Left lung (tissue), 10 donors: ENCODE results near the gene CDC45. TPM values are rescaled to one million over a fixed set of nuclear protein-coding genes. Genes with fewer than 3 reads are reported as not detected.

Experiments
- ATAC-seq: fragments of 200-7000 bp; cut with Tn5 transposase; one replicate; pipeline ENCODE4 v1.9.1; 2020; ENCODE audit warnings: moderate library complexity
- DNase-seq, 4 donors: peaks; one replicate each; pipeline ENCODE4 v3.0.0-alpha.2; 2013 to 2020
- H3K27ac ChIP-seq, 2 donors: fragments of 200-600 bp; sonication (generic) in 1 of 2; one replicate each; pipeline versions ENCODE4 v1.5.0 to v1.8.0; 2020 to 2021
- H3K27me3 ChIP-seq, 2 donors: fragments of 200-600 bp; sonication (generic) in 1 of 2; one replicate each; pipeline versions ENCODE4 v1.5.0 to v1.8.0; 2020 to 2021
- H3K36me3 ChIP-seq, 2 donors: fragments of 200-600 bp; sonication (generic) in 1 of 2; one replicate each; pipeline versions ENCODE4 v1.5.0 to v1.8.0; 2020 to 2021
- H3K4me1 ChIP-seq, 2 donors: fragments of 200-600 bp; one replicate each; pipeline ENCODE4 v1.8.0; 2021
- H3K4me3 ChIP-seq, 2 donors: fragments of 200-600 bp; sonication (generic) in 1 of 2; one replicate each; pipeline versions ENCODE4 v1.5.0 to v1.8.0; 2020 to 2021; ENCODE audit warnings: mild to moderate bottlenecking in 1 of 2
- H3K9me3 ChIP-seq, 2 donors: fragments of 200-600 bp; sonication (generic) in 1 of 2; one replicate each; pipeline versions ENCODE4 v1.5.0 to v1.8.0; 2020 to 2021
- CTCF ChIP-seq, 2 donors: fragments of 200-600 bp; sonication (generic) in 1 of 2; IDR thresholded peaks; one replicate each; pipeline versions ENCODE4 v1.5.0 to v1.8.0; 2021; ENCODE audit warnings: antibody characterized with exemption in 2 of 2
- intact Hi-C, 2 donors: fragments of 100-400 bp; cut with DNase I; formaldehyde crosslinking; loops; one replicate each; pipeline versions ENCODE4 v1.11.2 to v1.14.2; 2022
- polyA plus RNA-seq, 6 donors: library from polyadenylated mRNA; unstranded; fragments of 120-200 nt; gene quantifications; one replicate each; pipeline ENCODE4 v1.2.1, GENCODE V29; 2013; ENCODE audit not compliant: insufficient read length in 6 of 6
- total RNA-seq, 2 donors: library from RNA; stranded (reverse); fragmentation: NEBNext Ultra II Directional; extraction: Animal tissue kit (Norgen Biotek cat#: 25700); gene quantifications; one replicate each; pipeline ENCODE4 v1.2.1, GENCODE V29; 2021
- donor health status: DM: no; HTN: yes; CAD: no.
- donor health status: DM: no; HTN: no; CAD: no.

CDC45 gene
- total and polyA plus RNA-seq, 8 donors = 6.5 to 23.2 (median 16.2) TPM

DNA sequence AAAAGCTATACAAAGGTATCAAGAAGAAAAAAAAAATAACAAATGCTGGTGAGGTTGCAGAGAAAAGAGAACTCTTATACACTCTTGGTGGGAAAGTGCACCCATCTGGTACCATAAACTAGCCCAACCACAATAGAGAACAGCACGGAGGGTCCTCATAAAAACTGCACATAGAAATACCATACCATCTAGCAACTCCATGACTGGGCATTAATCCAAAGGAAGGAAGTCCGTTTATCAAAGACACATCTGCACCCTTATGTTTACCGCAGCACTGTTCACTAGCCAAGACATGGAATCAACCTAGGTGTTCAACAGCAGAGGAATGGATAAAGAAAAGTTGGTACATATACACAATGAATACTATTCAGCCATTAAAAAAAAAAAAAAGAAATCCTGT, 55.3 kb downstream of the CDC45 start:
- no peak for ATAC-seq
- Histone ChIP-seq H3K9me3 (no peaks in the 10 kb centered on the region), H3K27me3 (no peaks in the 10 kb centered on the region), H3K4me1 (no peaks in the 10 kb centered on the region), H3K36me3 (no peaks in the 10 kb centered on the region), H3K4me3 (no peak overlapping the region), H3K27ac (no peak overlapping the region)
- no peak for TF ChIP-seq CTCF (IDR thresholded peaks at IDR 0.05)
- intact Hi-C loops = no loop called here
- no peak for DNase-seq

- Histone ChIP-seq H3K4me3 (no peak overlapping the region), H3K4me1 (no peaks in the 10 kb centered on the region), H3K27me3 (no peaks in the 10 kb centered on the region), H3K36me3 (no peaks in the 10 kb centered on the region), H3K27ac (no peak overlapping the region), H3K9me3 (no peaks in the 10 kb centered on the region)
- no peak for ATAC-seq
- intact Hi-C loops = no loop called here
- DNase-seq = no peak
- TF ChIP-seq CTCF (IDR thresholded peaks at IDR 0.05) = no peak
Measured at GRCh38 chr22:19536564-19536963, 56.8 kb downstream of the CDC45 start.

DNA sequence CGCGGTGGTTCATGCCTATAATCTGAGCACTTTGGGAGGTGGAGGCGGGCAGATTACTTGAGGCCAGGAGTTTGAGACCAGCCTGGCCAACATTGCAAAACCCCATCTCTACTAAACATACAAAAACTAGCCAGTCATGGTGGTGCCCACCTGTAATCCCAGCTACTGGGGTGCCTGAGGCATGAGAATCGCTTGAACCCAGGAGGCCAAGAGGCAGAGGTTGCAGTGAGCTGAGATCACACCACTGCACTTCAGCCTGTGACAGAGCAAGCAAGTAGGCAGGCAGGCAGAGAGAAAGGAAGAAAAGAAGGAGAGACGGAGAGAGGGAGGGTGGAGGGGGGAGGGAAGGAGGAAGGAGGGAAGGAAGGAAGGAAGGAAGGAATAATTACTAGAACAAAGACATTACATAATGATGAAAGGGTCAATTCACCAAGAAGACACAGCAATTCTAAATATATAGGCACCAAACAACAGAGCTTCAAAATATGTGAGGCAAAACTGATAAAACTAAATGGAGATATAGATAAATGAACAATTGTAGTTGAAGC, 58.3 kb downstream of the CDC45 start:
- intact Hi-C loops = no loop called here
- DNase-seq = no peak
- no peaks in the 10 kb centered on the region for H3K36me3 ChIP-seq
- no peaks in the 10 kb centered on the region for H3K4me1 ChIP-seq
- no peak for ATAC-seq
- TF ChIP-seq CTCF (IDR thresholded peaks at IDR 0.05) = no peak
- H3K9me3 ChIP-seq = no peaks in the 10 kb centered on the region
- no peak overlapping the region for H3K4me3 ChIP-seq
- no peaks in the 10 kb centered on the region for H3K27me3 ChIP-seq
- no peak overlapping the region for H3K27ac ChIP-seq

DNA sequence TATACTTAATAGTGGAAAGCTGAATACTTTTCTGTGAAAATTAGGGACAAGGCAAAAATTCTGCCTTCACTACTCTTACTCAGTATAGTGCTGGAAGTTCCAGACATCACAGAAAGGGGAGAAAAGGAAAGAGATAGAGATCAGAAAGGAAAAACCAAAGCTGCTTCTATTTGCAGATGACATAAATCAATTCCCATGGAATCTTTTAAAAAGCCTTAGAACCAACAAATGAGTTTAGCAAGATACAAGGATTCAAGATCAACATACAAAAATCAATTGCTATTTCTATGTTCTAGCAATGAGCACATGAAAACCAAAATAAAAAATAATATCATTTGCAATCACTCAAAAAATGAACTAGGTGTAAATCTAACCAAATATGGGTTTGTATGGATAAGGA, 60.7 kb downstream of the CDC45 start:
- Histone ChIP-seq H3K4me1 (peaks cover 0 to 8% of the 10 kb centered on the region in 2 donors), H3K4me3 (no peak overlapping the region), H3K9me3 (no peaks in the 10 kb centered on the region), H3K27me3 (no peaks in the 10 kb centered on the region), H3K36me3 (no peaks in the 10 kb centered on the region), H3K27ac (no peak overlapping the region)
- ATAC-seq (no peak), DNase-seq (no peak)
- intact Hi-C loops = no loop called here
- TF ChIP-seq CTCF (IDR thresholded peaks at IDR 0.05) = no peak

DNA sequence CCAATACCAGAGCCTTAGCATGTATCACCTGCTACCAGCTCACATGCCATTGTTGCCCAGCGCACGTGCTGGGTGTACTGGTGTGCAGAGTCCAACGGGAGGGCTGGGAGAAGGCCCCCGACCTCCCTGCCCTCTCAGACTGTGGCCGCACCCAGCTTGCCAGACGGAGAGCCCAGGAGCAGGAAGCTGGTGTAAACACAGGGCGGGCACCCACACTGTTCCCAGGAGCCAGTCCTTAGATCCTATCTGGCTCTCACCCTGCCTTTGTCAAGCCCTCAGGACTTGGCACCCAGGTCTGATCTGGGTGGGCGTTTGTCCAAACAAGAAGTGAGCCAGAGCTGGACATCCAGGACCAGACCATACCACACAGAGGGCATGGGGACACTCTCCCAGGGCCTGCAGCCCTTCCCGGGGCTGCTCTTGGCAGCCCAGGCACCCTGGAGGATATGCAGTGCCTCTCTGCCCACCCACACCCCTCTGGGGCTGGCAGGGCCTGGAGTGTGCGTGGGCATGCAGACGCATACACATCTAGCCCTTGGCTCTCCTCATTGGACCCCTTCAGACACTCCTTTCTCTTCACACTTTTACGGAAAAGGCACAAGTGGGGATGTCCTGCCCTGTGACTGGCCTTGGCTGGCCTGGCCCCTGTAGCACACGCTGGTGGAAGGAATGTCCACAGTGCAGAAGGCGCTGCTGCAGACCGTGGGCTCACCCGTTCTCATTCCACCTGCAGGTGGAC, 64.4 kb downstream of the CDC45 start:
- DNase-seq (no peak), ATAC-seq (peak; percentile 66)

More for the DNA sequence above, 64.4 kb downstream of the CDC45 start:
- no peaks in the 10 kb centered on the region for H3K27me3 ChIP-seq
- no peaks in the 10 kb centered on the region for H3K36me3 ChIP-seq
- intact Hi-C loops = no loop called here
- H3K4me1 ChIP-seq = peaks cover 0 to 8% of the 10 kb centered on the region in 2 donors
- no peaks in the 10 kb centered on the region for H3K9me3 ChIP-seq
- H3K27ac ChIP-seq = peak overlapping the region; percentile 13 to 26
- H3K4me3 ChIP-seq = no peak overlapping the region
- no peak for TF ChIP-seq CTCF (IDR thresholded peaks at IDR 0.05)
